Neural crest cell (in vitro differentiated cells): ENCODE data around the gene PFDN4. TPM values are rescaled to one million over a fixed set of nuclear protein-coding genes. Genes with fewer than 3 reads are reported as not detected.
"Not testable (repeated sequence)": the region's sequence is repeated elsewhere in the genome, so short reads cannot be mapped to it uniquely, and the experiment has no call there.

ENCODE experiments used
- DNase-seq: peaks from one replicate; pipeline ENCODE4 v3.0.0; 2021; ENCODE audit warnings: low read depth, mixed read lengths, low spot score
- H3K27ac Mint-ChIP-seq: one replicate; pipeline ENCODE4 v1.8.0; 2021; ENCODE audit warnings: mild to moderate bottlenecking, mixed read lengths; ENCODE audit not compliant: unreplicated experiment
- H3K27me3 Mint-ChIP-seq: 2 replicates; pipeline ENCODE4 v1.8.0; 2021; ENCODE audit warnings: low read depth, mild to moderate bottlenecking, mixed read lengths
- H3K36me3 Mint-ChIP-seq: 2 replicates; pipeline ENCODE4 v1.8.0; 2021; ENCODE audit warnings: low read depth, mild to moderate bottlenecking, mixed read lengths
- H3K4me1 Mint-ChIP-seq: 2 replicates; pipeline ENCODE4 v1.8.0; 2021; ENCODE audit warnings: mixed read lengths
- H3K4me3 Mint-ChIP-seq: one replicate; pipeline ENCODE4 v1.8.0; 2021; ENCODE audit warnings: mild to moderate bottlenecking, mixed read lengths
- H3K9me3 Mint-ChIP-seq: 2 replicates; pipeline ENCODE4 v1.8.0; 2021; ENCODE audit warnings: mixed read lengths
- total RNA-seq: library from RNA; stranded (reverse); gene quantifications from 2 replicates; pipeline ENCODE4 v1.2.1, GENCODE V29; 2021
- TF ChIP-seq, protein P1 (sequence below): fragments of 200-600 bp; sonication (generic); conservative IDR thresholded peaks from 2 replicates; pipeline ENCODE4 v1.5.0; 2021; ENCODE audit warnings: antibody characterized with exemption, mild to moderate bottlenecking

PFDN4 gene
- total RNA-seq, 1 donor from 2014 or later = 34.7 TPM

GRCh38 chr20:54231036-54231435 is 23.1 kb downstream of the PFDN4 start:
- Mint-ChIP-seq H3K27ac (no peak overlapping the region), H3K4me1 (no peaks in the 10 kb centered on the region), H3K4me3 (no peak overlapping the region), H3K36me3 (no peaks in the 10 kb centered on the region), H3K9me3 (no peaks in the 10 kb centered on the region), H3K27me3 (no peaks in the 10 kb centered on the region)
- TF ChIP-seq, protein P1, sequence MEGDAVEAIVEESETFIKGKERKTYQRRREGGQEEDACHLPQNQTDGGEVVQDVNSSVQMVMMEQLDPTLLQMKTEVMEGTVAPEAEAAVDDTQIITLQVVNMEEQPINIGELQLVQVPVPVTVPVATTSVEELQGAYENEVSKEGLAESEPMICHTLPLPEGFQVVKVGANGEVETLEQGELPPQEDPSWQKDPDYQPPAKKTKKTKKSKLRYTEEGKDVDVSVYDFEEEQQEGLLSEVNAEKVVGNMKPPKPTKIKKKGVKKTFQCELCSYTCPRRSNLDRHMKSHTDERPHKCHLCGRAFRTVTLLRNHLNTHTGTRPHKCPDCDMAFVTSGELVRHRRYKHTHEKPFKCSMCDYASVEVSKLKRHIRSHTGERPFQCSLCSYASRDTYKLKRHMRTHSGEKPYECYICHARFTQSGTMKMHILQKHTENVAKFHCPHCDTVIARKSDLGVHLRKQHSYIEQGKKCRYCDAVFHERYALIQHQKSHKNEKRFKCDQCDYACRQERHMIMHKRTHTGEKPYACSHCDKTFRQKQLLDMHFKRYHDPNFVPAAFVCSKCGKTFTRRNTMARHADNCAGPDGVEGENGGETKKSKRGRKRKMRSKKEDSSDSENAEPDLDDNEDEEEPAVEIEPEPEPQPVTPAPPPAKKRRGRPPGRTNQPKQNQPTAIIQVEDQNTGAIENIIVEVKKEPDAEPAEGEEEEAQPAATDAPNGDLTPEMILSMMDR = no peak
- no peak for DNase-seq

- no peak for DNase-seq
- TF ChIP-seq, protein P1 = no peak
- Mint-ChIP-seq H3K4me1 (no peaks in the 10 kb centered on the region), H3K27ac (no peak overlapping the region), H3K27me3 (no peaks in the 10 kb centered on the region), H3K9me3 (no peaks in the 10 kb centered on the region), H3K4me3 (no peak overlapping the region), H3K36me3 (no peaks in the 10 kb centered on the region)
Measured at GRCh38 chr20:54234991-54235390, 27.1 kb downstream of the PFDN4 start.

DNA sequence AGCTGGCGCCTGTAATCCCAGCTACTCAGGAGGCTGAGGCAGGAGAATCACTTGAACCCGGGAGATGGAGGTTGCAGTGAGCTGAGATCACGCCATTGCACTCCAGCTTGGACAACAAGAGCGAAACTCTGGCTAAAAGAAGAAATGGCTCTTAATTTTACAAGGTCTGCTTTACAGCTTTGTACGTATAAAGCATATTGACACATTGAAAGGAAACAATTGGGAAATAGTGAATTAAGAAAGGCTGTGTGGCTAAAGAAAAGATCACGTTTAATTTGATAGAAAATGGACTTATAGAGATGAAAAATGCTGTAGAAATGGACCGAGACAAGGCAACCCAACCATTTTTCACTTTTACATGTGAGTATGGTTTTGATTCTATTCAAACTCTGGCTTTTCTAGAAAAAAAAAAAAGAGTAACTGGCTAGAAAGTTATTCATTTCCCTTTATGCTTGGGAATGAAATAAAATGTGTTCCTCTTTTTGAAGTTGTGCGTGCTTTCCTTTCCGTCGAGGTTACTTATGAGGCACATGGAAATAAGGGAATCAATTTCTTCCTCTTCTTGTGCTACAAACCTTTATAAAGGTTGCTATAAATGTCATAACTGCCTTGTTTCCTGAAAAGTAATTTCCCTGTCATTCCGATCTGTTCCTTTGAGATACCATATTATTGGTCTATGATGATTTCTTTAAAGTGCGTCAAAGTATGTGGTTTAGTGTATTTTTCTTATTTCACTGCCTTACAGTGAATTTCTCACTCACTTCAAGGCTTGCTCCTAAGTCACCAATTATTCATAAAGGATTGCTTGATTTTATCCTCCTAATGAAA is 29.4 kb downstream of the PFDN4 start:
- no peak overlapping the region for H3K4me3 Mint-ChIP-seq
- no peak for DNase-seq

DNA sequence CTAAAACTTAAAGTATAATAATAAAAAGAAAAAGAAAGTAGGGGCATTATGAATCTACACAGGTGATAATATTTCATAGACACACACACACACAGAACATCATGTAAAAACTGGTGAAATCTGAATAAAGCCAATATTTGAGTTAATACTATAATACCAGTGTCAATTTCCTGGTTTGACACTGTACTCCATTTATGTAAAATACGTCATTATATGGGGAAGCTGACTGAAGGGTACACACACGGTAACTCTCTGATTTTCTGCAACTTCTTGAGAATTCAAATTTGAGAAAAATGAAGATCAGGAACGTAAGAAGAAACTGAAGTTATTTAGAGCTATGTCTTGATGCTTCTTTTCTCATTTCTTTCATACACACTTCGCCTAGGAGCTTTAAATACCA is 36.2 kb downstream of the PFDN4 start:
- no peaks in the 10 kb centered on the region for H3K4me1 Mint-ChIP-seq
- DNase-seq = no peak
- no peaks in the 10 kb centered on the region for H3K36me3 Mint-ChIP-seq
- H3K9me3 Mint-ChIP-seq = peaks cover 13% of the 10 kb centered on the region
- no peak overlapping the region for H3K27ac Mint-ChIP-seq
- H3K4me3 Mint-ChIP-seq = no peak overlapping the region
- TF ChIP-seq, protein P1 = no peak
- no peaks in the 10 kb centered on the region for H3K27me3 Mint-ChIP-seq

More for the DNA sequence above, 29.4 kb downstream of the PFDN4 start:
- no peaks in the 10 kb centered on the region for H3K4me1 Mint-ChIP-seq
- TF ChIP-seq, protein P1 = no peak
- H3K27me3 Mint-ChIP-seq = no peaks in the 10 kb centered on the region
- no peaks in the 10 kb centered on the region for H3K36me3 Mint-ChIP-seq
- no peak overlapping the region for H3K27ac Mint-ChIP-seq
- H3K9me3 Mint-ChIP-seq = peaks cover 3% of the 10 kb centered on the region

- H3K36me3 Mint-ChIP-seq, DNase-seq, H3K27me3 Mint-ChIP-seq, H3K4me1 Mint-ChIP-seq, H3K27ac Mint-ChIP-seq, H3K4me3 Mint-ChIP-seq: not testable (repeated sequence)
- peaks cover 17% of the 10 kb centered on the region for H3K9me3 Mint-ChIP-seq
Measured at GRCh38 chr20:54248705-54249104, 40.8 kb downstream of the PFDN4 start.

DNA sequence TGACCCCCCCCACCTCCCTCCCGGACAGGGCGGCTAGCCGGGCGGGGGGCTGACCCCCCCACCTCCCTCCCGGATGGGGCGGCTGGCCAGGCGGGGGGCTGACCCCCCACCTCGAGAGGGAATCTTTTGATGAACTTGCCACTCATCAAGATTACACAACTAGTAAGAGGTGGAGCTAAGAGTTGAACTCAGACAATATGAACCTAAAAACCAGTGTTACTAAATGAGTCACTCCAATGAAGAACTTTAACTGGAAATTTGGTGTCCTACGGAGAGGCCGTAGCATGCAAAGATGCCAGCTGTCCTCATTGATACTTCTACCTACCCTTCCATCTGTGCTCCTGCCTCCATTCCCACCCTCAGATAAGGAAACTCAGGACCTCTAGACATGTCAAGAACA is 42.8 kb downstream of the PFDN4 start:
- H3K4me1 Mint-ChIP-seq = peaks cover 4% of the 10 kb centered on the region
- no peak overlapping the region for H3K27ac Mint-ChIP-seq
- no peak for DNase-seq
- no peaks in the 10 kb centered on the region for H3K27me3 Mint-ChIP-seq
- H3K9me3 Mint-ChIP-seq = peaks cover 17% of the 10 kb centered on the region
- TF ChIP-seq, protein P1 = no peak
- H3K36me3 Mint-ChIP-seq = peaks cover 3% of the 10 kb centered on the region
- no peak overlapping the region for H3K4me3 Mint-ChIP-seq
